Embryonic facial prominence (tissue), 1 donor: ENCODE data around the gene OLFM1.
"Not testable (repeated sequence)": the region's sequence is repeated elsewhere in the genome, so short reads cannot be mapped to it uniquely, and the experiment has no call there.

Source experiments
- DNase-seq: peaks from one replicate; pipeline ENCODE4 v3.0.0-alpha.2; 2016; ENCODE audit errors: extremely low spot score

Gene OLFM1

GRCh38 chr9:135060461-135061116, 26.9 kb upstream of the OLFM1 start:
- no peak for DNase-seq

GRCh38 chr9:135061441-135061840, 26.0 kb upstream of the OLFM1 start:
- DNase-seq = no peak

- no peak for DNase-seq
Measured at GRCh38 chr9:135062254-135062653, 25.2 kb upstream of the OLFM1 start.

GRCh38 chr9:135063466-135063865, 24.0 kb upstream of the OLFM1 start:
- DNase-seq = not testable (repeated sequence)

- DNase-seq = not testable (repeated sequence)
Measured at GRCh38 chr9:135063888-135064287, 23.6 kb upstream of the OLFM1 start.

GRCh38 chr9:135065151-135065550, 22.3 kb upstream of the OLFM1 start:
- DNase-seq = no peak

- no peak for DNase-seq
Measured at GRCh38 chr9:135065804-135066203, 21.7 kb upstream of the OLFM1 start.

- DNase-seq = no peak
Measured at GRCh38 chr9:135066291-135066690, 21.2 kb upstream of the OLFM1 start.

- no peak for DNase-seq
Measured at GRCh38 chr9:135067096-135067710, 20.3 kb upstream of the OLFM1 start.

- DNase-seq = no peak
Measured at GRCh38 chr9:135068776-135069415, 18.6 kb upstream of the OLFM1 start.

- DNase-seq = no peak
Measured at GRCh38 chr9:135069558-135070197, 17.8 kb upstream of the OLFM1 start.

GRCh38 chr9:135070198-135070951, 17.1 kb upstream of the OLFM1 start:
- DNase-seq = no peak

GRCh38 chr9:135070964-135071735, 16.3 kb upstream of the OLFM1 start:
- no peak for DNase-seq

GRCh38 chr9:135073081-135073740, 14.3 kb upstream of the OLFM1 start:
- DNase-seq = no peak

GRCh38 chr9:135073741-135074305, 13.6 kb upstream of the OLFM1 start:
- DNase-seq = no peak

GRCh38 chr9:135074354-135075233, 12.9 kb upstream of the OLFM1 start:
- DNase-seq = no peak

GRCh38 chr9:135075234-135076142, 12.0 kb upstream of the OLFM1 start:
- no peak for DNase-seq
